Lung (tissue), 12 donors: ENCODE data around the gene ANKRD44. TPM values are rescaled to one million over a fixed set of nuclear protein-coding genes. Genes with fewer than 3 reads are reported as not detected.
"Not testable (repeated sequence)": the region's sequence is repeated elsewhere in the genome, so short reads cannot be mapped to it uniquely, and the experiment has no call there.

ENCODE experiments used
- ATAC-seq: fragments of 200-7000 bp; cut with Tn5 transposase; one replicate; pipeline ENCODE4 v1.9.1; 2020; ENCODE audit warnings: moderate number of reproducible peaks; ENCODE audit not compliant: insufficient read depth, low FRiP score
- DNase-seq, 3 donors: peaks; one replicate each; pipeline ENCODE4 v3.0.0-alpha.2; 2013 to 2017
- H3K27ac ChIP-seq, 2 donors: one replicate each; pipeline ENCODE4 v1.5.1; 2013; ENCODE audit warnings: mild to moderate bottlenecking in 2 of 2, moderate library complexity in 2 of 2, control low read depth in 1 of 2, inconsistent platforms in 1 of 2, low read depth in 1 of 2, low read length in 1 of 2
- H3K27me3 ChIP-seq, 3 donors: one replicate each; pipeline ENCODE4 v1.5.1; 2013; ENCODE audit warnings: low read length in 2 of 3; ENCODE audit not compliant: control insufficient read depth in 3 of 3, insufficient read depth in 3 of 3
- H3K36me3 ChIP-seq, 4 donors: one replicate each; pipeline ENCODE4 v1.5.1; 2013; ENCODE audit warnings: low read length in 4 of 4, mild to moderate bottlenecking in 1 of 4, moderate library complexity in 1 of 4; ENCODE audit not compliant: control insufficient read depth in 4 of 4, insufficient read depth in 4 of 4
- H3K4me1 ChIP-seq, 5 donors: one replicate each; pipeline ENCODE4 v1.5.1; 2013; ENCODE audit warnings: low read length in 5 of 5, mild to moderate bottlenecking in 2 of 5, moderate library complexity in 1 of 5; ENCODE audit not compliant: control insufficient read depth in 5 of 5, insufficient read depth in 5 of 5
- H3K4me3 ChIP-seq: one replicate; pipeline ENCODE4 v1.5.1; 2013; ENCODE audit warnings: mild to moderate bottlenecking, control low read depth, moderate library complexity
- H3K9ac ChIP-seq, 2 donors: one replicate each; pipeline ENCODE4 v1.5.1; 2013; ENCODE audit warnings: low read length in 2 of 2, control low read depth in 1 of 2; ENCODE audit not compliant: insufficient read depth in 1 of 2
- H3K9me3 ChIP-seq, 4 donors: one replicate each; pipeline ENCODE4 v1.5.1; 2013; ENCODE audit warnings: low read length in 3 of 4, mild to moderate bottlenecking in 1 of 4, moderate library complexity in 1 of 4; ENCODE audit not compliant: control insufficient read depth in 4 of 4, insufficient read depth in 3 of 4
- CTCF ChIP-seq: IDR thresholded peaks from 2 replicates; pipeline ENCODE4 v1.5.1; 2012; ENCODE audit warnings: mild to moderate bottlenecking; ENCODE audit errors: control extremely low read depth, extremely low read depth
- WGBS, 2 donors: extraction: QIAGEN DNeasy Blood & Tissue Kit; methylation state at CpG; one replicate each; pipeline ENCODE4 v1.1.7; 2013; 5-methylcytosine and 5-hydroxymethylcytosine counted together
- polyA plus RNA-seq, 2 donors: library from polyadenylated mRNA; stranded (reverse); fragments of 200-250 nt; gene quantifications; one replicate each; pipeline ENCODE4 v1.2.1, GENCODE V29; 2013
- total RNA-seq, 2 donors: library from RNA; depleted of rRNA in 1 of 2; stranded (reverse); fragments of >200 nt in 1 of 2; gene quantifications; one replicate each; pipeline ENCODE4 v1.2.1, GENCODE V29; 2014 to 2021
- donor health status: control.
- donor health status: control.
- donor health status: Bipolar disorder and iron deficiency.
- donor health status: healthy.
- donor health status: DM: yes; HTN: yes; CAD: no.

Gene ANKRD44
- total and polyA plus RNA-seq, 4 donors: 7.1 to 73.8 (median 20.3) TPM

GRCh38 chr2:197028633-197029032 lies 281.9 kb downstream of the ANKRD44 start:
- Histone ChIP-seq H3K9me3 (no peaks in the 10 kb centered on the region), H3K36me3 (peaks cover 0 to 15% (median 7%) of the 10 kb centered on the region in 4 donors), H3K4me3 (no peak overlapping the region), H3K27ac (no peak overlapping the region), H3K9ac (no peak overlapping the region), H3K27me3 (no peaks in the 10 kb centered on the region), H3K4me1 (peaks cover 0 to 7% (median 0%) of the 10 kb centered on the region in 5 donors)
- WGBS, 2 donors: 88 to 90% methylated on average over 3 of the region's 3 CpGs
- ATAC-seq: no peak
- no peak for TF ChIP-seq CTCF
- DNase-seq: no peak

GRCh38 chr2:197028230-197028629 lies 282.4 kb downstream of the ANKRD44 start:
- Histone ChIP-seq H3K4me3 (no peak overlapping the region), H3K27ac (no peak overlapping the region), H3K36me3 (peaks cover 0 to 15% (median 8%) of the 10 kb centered on the region in 4 donors), H3K9me3 (no peaks in the 10 kb centered on the region), H3K27me3 (no peaks in the 10 kb centered on the region), H3K4me1 (peaks cover 0 to 7% (median 0%) of the 10 kb centered on the region in 5 donors), H3K9ac (no peak overlapping the region)
- DNase-seq: no peak
- TF ChIP-seq CTCF: no peak
- no peak for ATAC-seq
- 52 to 79% methylated on average over 4 of the region's 4 CpGs for WGBS, 2 donors

- no peak for TF ChIP-seq CTCF
- peaks cover 0 to 3% (median 0%) of the 10 kb centered on the region in 5 donors for H3K4me1 ChIP-seq
- H3K27ac ChIP-seq: no peak overlapping the region
- no peak overlapping the region for H3K9ac ChIP-seq
- H3K36me3 ChIP-seq: peaks cover 0 to 11% (median 3%) of the 10 kb centered on the region in 4 donors
- DNase-seq (no peak), ATAC-seq (no peak)
- no peaks in the 10 kb centered on the region for H3K27me3 ChIP-seq
- no peak overlapping the region for H3K4me3 ChIP-seq
- no peaks in the 10 kb centered on the region for H3K9me3 ChIP-seq
- 76 to 77% methylated on average over 2 of the region's 2 CpGs for WGBS, 2 donors
Observed at GRCh38 chr2:197024206-197024605, 286.4 kb downstream of the ANKRD44 start.

- not testable (repeated sequence) for H3K27me3 ChIP-seq, H3K9ac ChIP-seq, H3K9me3 ChIP-seq, DNase-seq, H3K4me3 ChIP-seq, H3K27ac ChIP-seq, H3K4me1 ChIP-seq, ATAC-seq
- peaks cover 0 to 11% (median 2%) of the 10 kb centered on the region in 4 donors for H3K36me3 ChIP-seq
- WGBS, 2 donors: 90 to 95% methylated on average over 2 of the region's 2 CpGs
Observed at GRCh38 chr2:197020921-197021320, 289.7 kb downstream of the ANKRD44 start.
